ENCODE data around the gene MS4A15.

DNA sequence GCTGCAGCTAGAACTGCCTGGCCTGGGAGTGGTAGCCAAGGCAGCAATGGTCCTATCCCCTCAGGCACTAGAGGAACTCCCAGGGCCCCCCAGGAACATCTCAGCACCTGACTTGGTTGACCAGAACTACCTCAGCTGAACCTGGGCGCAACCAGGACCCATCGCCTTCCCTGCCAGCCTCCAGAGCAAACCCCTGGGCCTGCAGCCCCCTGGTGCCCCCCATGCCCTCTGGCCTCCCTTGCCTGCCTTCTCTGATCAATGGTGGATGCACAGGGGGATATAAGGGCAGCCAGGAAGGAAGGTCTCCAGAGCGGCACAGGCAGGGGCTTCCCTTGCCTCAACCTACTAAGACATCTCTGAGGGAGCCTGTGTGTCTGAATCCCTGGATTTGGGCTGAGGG is 42.0 kb downstream of the MS4A15 start:
- TF ChIP-seq, protein P1, sequence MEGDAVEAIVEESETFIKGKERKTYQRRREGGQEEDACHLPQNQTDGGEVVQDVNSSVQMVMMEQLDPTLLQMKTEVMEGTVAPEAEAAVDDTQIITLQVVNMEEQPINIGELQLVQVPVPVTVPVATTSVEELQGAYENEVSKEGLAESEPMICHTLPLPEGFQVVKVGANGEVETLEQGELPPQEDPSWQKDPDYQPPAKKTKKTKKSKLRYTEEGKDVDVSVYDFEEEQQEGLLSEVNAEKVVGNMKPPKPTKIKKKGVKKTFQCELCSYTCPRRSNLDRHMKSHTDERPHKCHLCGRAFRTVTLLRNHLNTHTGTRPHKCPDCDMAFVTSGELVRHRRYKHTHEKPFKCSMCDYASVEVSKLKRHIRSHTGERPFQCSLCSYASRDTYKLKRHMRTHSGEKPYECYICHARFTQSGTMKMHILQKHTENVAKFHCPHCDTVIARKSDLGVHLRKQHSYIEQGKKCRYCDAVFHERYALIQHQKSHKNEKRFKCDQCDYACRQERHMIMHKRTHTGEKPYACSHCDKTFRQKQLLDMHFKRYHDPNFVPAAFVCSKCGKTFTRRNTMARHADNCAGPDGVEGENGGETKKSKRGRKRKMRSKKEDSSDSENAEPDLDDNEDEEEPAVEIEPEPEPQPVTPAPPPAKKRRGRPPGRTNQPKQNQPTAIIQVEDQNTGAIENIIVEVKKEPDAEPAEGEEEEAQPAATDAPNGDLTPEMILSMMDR (IDR thresholded peaks at IDR 0.05): no peak
- TF ChIP-seq EP300 (IDR thresholded peaks at IDR 0.05) (no peak), POLR2A (IDR thresholded peaks at IDR 0.05) (no peak)

All from ovary (tissue), 3 donors.